ENCODE data around the gene SIRPG. TPM values are rescaled to one million over a fixed set of nuclear protein-coding genes. Genes with fewer than 3 reads are reported as not detected.

Gene SIRPG
- polyA plus RNA-seq, 2 donors, result 0.62 to 0.79 TPM

DNA sequence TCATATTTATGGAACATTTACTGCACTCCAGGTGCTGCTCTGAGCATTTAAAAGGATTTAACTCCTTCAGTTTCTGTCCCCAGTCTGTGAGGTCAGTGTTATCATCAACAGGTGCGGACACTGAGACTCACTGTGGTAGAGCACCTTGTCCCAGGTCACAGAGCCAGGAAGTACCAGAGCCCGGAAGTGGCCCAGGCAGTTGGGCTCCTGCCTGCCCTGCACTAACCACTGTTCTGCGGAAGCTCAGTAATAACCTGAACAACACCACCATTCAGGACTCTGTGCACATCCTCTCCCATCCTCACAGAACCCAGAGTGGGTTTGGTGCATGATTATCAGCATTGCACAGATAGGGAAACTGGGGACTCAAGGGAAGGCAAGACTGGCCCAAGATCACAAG lies 16.8 kb upstream of the SIRPG start:
- 80 to 81% methylated on average over 3 of the region's 3 CpGs for WGBS, 2 donors
- Histone ChIP-seq H3K27me3 (ENCODE audit: control insufficient read depth in 1 of 2, insufficient read depth in 2 of 2, low read length in 2 of 2) (peaks cover 0 to 3% of the 10 kb centered on the region in 2 donors), H3K36me3 (ENCODE audit: control insufficient read depth in 2 of 2, insufficient read depth in 2 of 2, low read length in 1 of 2) (no peaks in the 10 kb centered on the region), H3K4me3 (ENCODE audit: low read depth in 1 of 2, low read length in 2 of 2) (no peak overlapping the region), H3K9me3 (ENCODE audit: control insufficient read depth in 2 of 2, insufficient read depth in 1 of 2, low read depth in 1 of 2, low read length in 1 of 2) (no peaks in the 10 kb centered on the region), H3K4me1 (ENCODE audit: control insufficient read depth in 2 of 2, insufficient read depth in 2 of 2, low read length in 1 of 2) (no peaks in the 10 kb centered on the region), H3K27ac (ENCODE audit: low read depth in 2 of 2, low read length in 1 of 2) (no peak overlapping the region)

DNA sequence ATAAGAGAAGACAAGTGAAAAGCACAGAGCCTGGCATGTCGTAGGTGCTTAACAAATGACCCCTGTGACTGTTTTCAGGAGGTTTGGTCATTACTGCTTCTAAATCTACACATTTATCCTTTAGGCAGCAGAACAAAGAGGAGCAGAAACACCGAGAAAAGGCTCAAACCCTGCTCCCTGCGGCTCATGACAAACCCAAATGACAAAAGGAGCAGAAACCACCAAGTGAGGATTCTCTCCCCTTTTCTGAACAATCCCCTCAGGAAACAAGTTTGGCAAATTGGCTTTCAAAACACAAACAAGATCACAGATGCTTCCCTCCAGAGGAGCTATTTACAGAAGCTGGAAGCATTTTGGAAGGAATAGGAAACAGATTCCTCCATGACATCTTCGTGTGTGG lies 15.8 kb upstream of the SIRPG start:
- WGBS, 2 donors, result 51 to 52% methylated on average over 4 of the region's 4 CpGs
- Histone ChIP-seq H3K4me1 (ENCODE audit: control insufficient read depth in 2 of 2, insufficient read depth in 2 of 2, low read length in 1 of 2) (no peaks in the 10 kb centered on the region), H3K27me3 (ENCODE audit: control insufficient read depth in 1 of 2, insufficient read depth in 2 of 2, low read length in 2 of 2) (peaks cover 0 to 3% of the 10 kb centered on the region in 2 donors), H3K9me3 (ENCODE audit: control insufficient read depth in 2 of 2, insufficient read depth in 1 of 2, low read depth in 1 of 2, low read length in 1 of 2) (no peaks in the 10 kb centered on the region), H3K4me3 (ENCODE audit: low read depth in 1 of 2, low read length in 2 of 2) (no peak overlapping the region), H3K27ac (ENCODE audit: low read depth in 2 of 2, low read length in 1 of 2) (no peak overlapping the region), H3K36me3 (ENCODE audit: control insufficient read depth in 2 of 2, insufficient read depth in 2 of 2, low read length in 1 of 2) (no peaks in the 10 kb centered on the region)

DNA sequence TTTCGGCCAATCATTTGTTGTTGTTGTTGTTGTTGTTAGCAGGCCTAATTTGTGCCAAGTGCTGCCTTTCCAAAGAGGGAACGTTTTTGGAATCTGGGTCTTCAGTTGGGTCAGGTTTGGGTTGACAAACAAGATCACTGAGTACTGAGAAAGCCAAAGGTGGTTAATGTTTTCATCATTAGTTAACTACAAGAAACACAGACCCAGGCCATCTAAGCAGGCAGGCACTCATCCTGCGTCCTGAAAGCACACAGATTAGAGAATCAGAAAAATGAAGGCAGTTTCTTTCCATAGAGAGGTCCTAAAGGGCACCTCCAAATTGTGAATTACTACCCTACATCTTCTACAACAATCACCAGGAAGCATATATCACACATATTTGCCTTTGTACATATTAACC lies 15.1 kb upstream of the SIRPG start:
- no peaks in the 10 kb centered on the region for H3K36me3 ChIP-seq (ENCODE audit: control insufficient read depth in 2 of 2, insufficient read depth in 2 of 2, low read length in 1 of 2)
- H3K9me3 ChIP-seq (ENCODE audit: control insufficient read depth in 2 of 2, insufficient read depth in 1 of 2, low read depth in 1 of 2, low read length in 1 of 2), result no peaks in the 10 kb centered on the region
- no peaks in the 10 kb centered on the region for H3K4me1 ChIP-seq (ENCODE audit: control insufficient read depth in 2 of 2, insufficient read depth in 2 of 2, low read length in 1 of 2)
- no peak overlapping the region for H3K27ac ChIP-seq (ENCODE audit: low read depth in 2 of 2, low read length in 1 of 2)
- H3K4me3 ChIP-seq (ENCODE audit: low read depth in 1 of 2, low read length in 2 of 2), result no peak overlapping the region
- H3K27me3 ChIP-seq (ENCODE audit: control insufficient read depth in 1 of 2, insufficient read depth in 2 of 2, low read length in 2 of 2), result peaks cover 0 to 3% of the 10 kb centered on the region in 2 donors
- WGBS, 2 donors, result 71 to 75% methylated on average over 3 of the region's 3 CpGs

DNA sequence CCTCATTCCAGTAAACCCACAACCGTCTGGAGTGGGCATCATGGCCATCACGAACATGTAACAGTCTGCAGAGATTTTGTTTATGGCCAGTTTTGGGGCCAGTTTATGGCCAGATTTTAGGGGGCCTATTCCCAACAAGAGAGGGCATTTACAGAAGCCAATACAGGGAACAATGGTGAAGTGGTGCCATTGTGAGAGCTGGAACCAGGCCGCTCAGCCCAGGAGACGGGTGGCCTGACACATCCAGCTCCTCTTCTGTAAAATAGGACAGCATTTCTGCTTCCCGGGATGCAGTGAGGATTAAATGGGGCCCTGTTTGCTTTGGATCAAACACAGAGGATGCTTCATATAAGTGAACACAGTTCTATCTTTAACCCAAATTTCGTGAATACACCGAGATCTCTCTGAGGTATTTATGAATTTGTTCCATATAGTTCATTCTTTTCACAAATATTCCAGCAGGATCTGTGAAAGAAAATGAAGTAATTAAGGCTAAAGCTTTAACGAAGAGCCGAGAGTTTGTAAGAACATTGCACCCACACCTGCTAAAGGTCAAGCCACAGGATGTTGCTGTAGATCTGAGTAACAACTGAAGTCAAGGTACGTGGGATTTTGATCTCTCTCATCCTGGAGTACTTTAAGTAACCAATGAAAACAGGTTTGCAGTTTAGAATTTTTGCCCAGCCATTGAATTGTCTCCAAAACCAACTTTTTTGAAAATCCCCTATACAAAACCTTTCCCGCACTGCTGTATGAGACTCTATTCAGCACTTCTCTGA lies 14.5 kb upstream of the SIRPG start:
- no peaks in the 10 kb centered on the region for H3K36me3 ChIP-seq (ENCODE audit: control insufficient read depth in 2 of 2, insufficient read depth in 2 of 2, low read length in 1 of 2)
- no peaks in the 10 kb centered on the region for H3K9me3 ChIP-seq (ENCODE audit: control insufficient read depth in 2 of 2, insufficient read depth in 1 of 2, low read depth in 1 of 2, low read length in 1 of 2)
- no peak overlapping the region for H3K4me3 ChIP-seq (ENCODE audit: low read depth in 1 of 2, low read length in 2 of 2)
- no peak overlapping the region for H3K27ac ChIP-seq (ENCODE audit: low read depth in 2 of 2, low read length in 1 of 2)
- no peaks in the 10 kb centered on the region for H3K4me1 ChIP-seq (ENCODE audit: control insufficient read depth in 2 of 2, insufficient read depth in 2 of 2, low read length in 1 of 2)
- no peaks in the 10 kb centered on the region for H3K27me3 ChIP-seq (ENCODE audit: control insufficient read depth in 1 of 2, insufficient read depth in 2 of 2, low read length in 2 of 2)
- 74 to 77% methylated on average over 11 of the region's 11 CpGs for WGBS, 2 donors

DNA sequence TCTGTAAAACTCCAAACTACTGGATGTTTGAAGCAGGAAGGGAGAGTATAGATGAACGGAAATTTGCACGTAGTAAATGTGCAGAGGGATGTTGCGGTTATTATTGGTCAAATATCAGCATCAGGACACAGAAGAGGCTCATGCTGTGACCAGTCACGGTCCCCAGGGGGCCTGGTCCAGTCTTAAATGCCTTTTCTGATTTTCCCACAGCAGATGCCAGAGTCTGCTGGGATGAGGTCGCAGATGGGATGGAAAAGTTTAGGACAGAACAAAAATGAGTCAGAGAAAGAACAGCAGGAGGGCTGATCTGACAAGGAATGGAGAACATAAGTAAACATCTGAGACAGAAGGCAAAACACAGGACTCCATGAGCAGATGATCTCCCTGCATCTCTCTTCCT lies 11.7 kb upstream of the SIRPG start:
- WGBS, 2 donors, result 78 to 79% methylated on average over 5 of the region's 5 CpGs
- Histone ChIP-seq H3K4me1 (ENCODE audit: control insufficient read depth in 2 of 2, insufficient read depth in 2 of 2, low read length in 1 of 2) (no peaks in the 10 kb centered on the region), H3K27ac (ENCODE audit: low read depth in 2 of 2, low read length in 1 of 2) (no peak overlapping the region), H3K4me3 (ENCODE audit: low read depth in 1 of 2, low read length in 2 of 2) (no peak overlapping the region), H3K36me3 (ENCODE audit: control insufficient read depth in 2 of 2, insufficient read depth in 2 of 2, low read length in 1 of 2) (no peaks in the 10 kb centered on the region), H3K9me3 (ENCODE audit: control insufficient read depth in 2 of 2, insufficient read depth in 1 of 2, low read depth in 1 of 2, low read length in 1 of 2) (no peaks in the 10 kb centered on the region), H3K27me3 (ENCODE audit: control insufficient read depth in 1 of 2, insufficient read depth in 2 of 2, low read length in 2 of 2) (no peaks in the 10 kb centered on the region)

DNA sequence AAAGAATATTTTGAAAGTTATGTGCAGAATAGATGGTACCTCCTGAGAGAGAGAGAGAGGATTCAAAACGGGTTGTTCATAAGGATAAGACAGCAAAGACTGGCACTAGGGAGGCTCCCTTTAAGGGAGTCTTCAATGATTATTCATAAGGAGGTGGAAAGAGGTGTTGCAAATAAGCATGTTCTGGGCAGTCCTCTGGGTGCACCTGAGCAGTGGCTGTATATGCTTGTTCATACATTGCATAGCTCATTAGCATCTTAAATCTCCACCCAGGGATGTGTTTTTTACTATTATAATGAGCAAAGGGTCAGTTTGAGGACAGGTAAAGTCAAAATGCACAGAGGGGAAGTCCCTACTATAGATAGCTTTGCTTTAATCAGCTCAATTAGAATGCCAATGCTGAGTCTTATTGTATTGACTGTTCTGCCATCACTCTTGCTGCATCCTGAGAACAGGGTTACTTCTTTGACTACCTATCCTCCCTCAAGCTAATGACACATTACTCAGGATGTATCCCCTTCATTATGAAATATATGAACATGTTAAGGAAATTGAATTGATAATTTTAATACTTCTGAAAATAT lies 10.0 kb upstream of the SIRPG start:
- WGBS, 2 donors, result 54 to 56% methylated on average over 1 of the region's 1 CpG
- H3K4me3 ChIP-seq (ENCODE audit: low read depth in 1 of 2, low read length in 2 of 2), result no peak overlapping the region
- H3K27ac ChIP-seq (ENCODE audit: low read depth in 2 of 2, low read length in 1 of 2), result no peak overlapping the region

DNA sequence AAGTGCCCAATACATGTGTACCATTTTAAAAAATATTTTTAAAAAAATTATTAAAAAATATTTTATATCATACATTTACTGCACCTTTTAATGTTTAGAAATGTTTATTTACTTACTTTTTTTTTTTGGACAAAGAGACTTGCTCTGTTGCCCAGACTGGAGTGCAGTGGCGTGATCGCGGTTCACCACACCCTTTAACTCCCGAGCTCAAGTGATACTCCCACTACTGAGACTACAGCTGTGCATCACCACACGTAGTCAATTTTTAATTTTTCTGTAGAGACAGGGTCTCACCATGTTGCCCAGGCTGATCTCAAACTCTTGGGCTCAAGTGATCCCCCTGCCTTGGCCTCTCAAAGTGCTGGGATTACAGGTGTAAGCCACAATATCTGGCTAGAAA lies 9.2 kb upstream of the SIRPG start:
- H3K4me3 ChIP-seq (ENCODE audit: low read depth in 1 of 2, low read length in 2 of 2), result no peak overlapping the region
- no peak overlapping the region for H3K27ac ChIP-seq (ENCODE audit: low read depth in 2 of 2, low read length in 1 of 2)
- 57 to 59% methylated on average over 5 of the region's 5 CpGs for WGBS, 2 donors
- no peaks in the 10 kb centered on the region for H3K36me3 ChIP-seq (ENCODE audit: control insufficient read depth in 2 of 2, insufficient read depth in 2 of 2, low read length in 1 of 2)
- no peaks in the 10 kb centered on the region for H3K9me3 ChIP-seq (ENCODE audit: control insufficient read depth in 2 of 2, insufficient read depth in 1 of 2, low read depth in 1 of 2, low read length in 1 of 2)
- no peaks in the 10 kb centered on the region for H3K27me3 ChIP-seq (ENCODE audit: control insufficient read depth in 1 of 2, insufficient read depth in 2 of 2, low read length in 2 of 2)
- no peaks in the 10 kb centered on the region for H3K4me1 ChIP-seq (ENCODE audit: control insufficient read depth in 2 of 2, insufficient read depth in 2 of 2, low read length in 1 of 2)

More for the DNA sequence above, 10.0 kb upstream of the SIRPG start:
- H3K9me3 ChIP-seq (ENCODE audit: control insufficient read depth in 2 of 2, insufficient read depth in 1 of 2, low read depth in 1 of 2, low read length in 1 of 2), result no peaks in the 10 kb centered on the region
- no peaks in the 10 kb centered on the region for H3K27me3 ChIP-seq (ENCODE audit: control insufficient read depth in 1 of 2, insufficient read depth in 2 of 2, low read length in 2 of 2)
- H3K36me3 ChIP-seq (ENCODE audit: control insufficient read depth in 2 of 2, insufficient read depth in 2 of 2, low read length in 1 of 2), result no peaks in the 10 kb centered on the region
- H3K4me1 ChIP-seq (ENCODE audit: control insufficient read depth in 2 of 2, insufficient read depth in 2 of 2, low read length in 1 of 2), result no peaks in the 10 kb centered on the region

DNA sequence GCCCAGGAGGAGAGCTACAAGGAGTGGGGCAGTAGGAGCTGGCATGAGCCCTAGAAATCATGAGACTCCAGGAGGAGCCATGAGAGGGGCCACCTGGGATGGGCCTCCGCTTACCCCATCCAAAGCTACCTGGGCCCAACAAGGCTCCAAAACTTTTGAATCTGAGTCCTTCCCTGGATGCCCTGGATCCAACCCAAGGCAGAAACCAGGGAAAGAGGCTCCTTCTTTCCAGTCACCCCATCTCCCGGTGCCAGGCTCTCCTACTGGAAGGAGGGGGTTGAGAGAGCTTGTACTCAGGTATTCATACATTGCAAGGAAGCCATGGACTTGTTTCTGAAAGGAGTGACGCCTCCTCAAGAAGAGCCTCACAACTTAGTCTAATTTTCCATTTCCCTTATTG lies 7.8 kb upstream of the SIRPG start:
- H3K4me1 ChIP-seq (ENCODE audit: control insufficient read depth in 2 of 2, insufficient read depth in 2 of 2, low read length in 1 of 2), result no peaks in the 10 kb centered on the region
- H3K4me3 ChIP-seq (ENCODE audit: low read depth in 1 of 2, low read length in 2 of 2), result no peak overlapping the region
- WGBS, 2 donors, result 83 to 88% methylated on average over 3 of the region's 3 CpGs
- H3K27me3 ChIP-seq (ENCODE audit: control insufficient read depth in 1 of 2, insufficient read depth in 2 of 2, low read length in 2 of 2), result no peaks in the 10 kb centered on the region
- H3K27ac ChIP-seq (ENCODE audit: low read depth in 2 of 2, low read length in 1 of 2), result no peak overlapping the region
- no peaks in the 10 kb centered on the region for H3K36me3 ChIP-seq (ENCODE audit: control insufficient read depth in 2 of 2, insufficient read depth in 2 of 2, low read length in 1 of 2)
- H3K9me3 ChIP-seq (ENCODE audit: control insufficient read depth in 2 of 2, insufficient read depth in 1 of 2, low read depth in 1 of 2, low read length in 1 of 2), result no peaks in the 10 kb centered on the region

DNA sequence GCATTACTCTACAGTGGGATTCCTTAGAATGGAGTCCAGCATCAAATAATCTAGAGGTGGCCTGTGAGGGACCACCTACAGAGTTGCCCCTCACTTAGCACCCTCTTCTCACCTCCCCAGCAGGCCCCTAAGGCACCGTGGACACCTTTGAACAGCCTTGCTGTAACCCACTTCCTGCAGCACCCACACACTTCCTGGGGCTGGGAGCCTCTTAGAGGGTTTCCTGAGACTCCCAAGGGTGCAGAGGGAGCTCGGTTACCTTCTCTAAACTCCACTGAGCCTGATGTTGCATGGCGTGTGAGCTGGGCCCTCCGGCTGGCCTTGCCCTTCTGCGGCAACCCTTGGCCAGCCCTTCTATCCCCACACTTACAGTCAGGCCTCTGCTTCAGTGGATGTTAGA lies 7.3 kb upstream of the SIRPG start:
- no peaks in the 10 kb centered on the region for H3K9me3 ChIP-seq (ENCODE audit: control insufficient read depth in 2 of 2, insufficient read depth in 1 of 2, low read depth in 1 of 2, low read length in 1 of 2)
- WGBS, 2 donors, result 61 to 72% methylated on average over 5 of the region's 5 CpGs
- no peaks in the 10 kb centered on the region for H3K27me3 ChIP-seq (ENCODE audit: control insufficient read depth in 1 of 2, insufficient read depth in 2 of 2, low read length in 2 of 2)
- H3K4me3 ChIP-seq (ENCODE audit: low read depth in 1 of 2, low read length in 2 of 2), result no peak overlapping the region
- H3K27ac ChIP-seq (ENCODE audit: low read depth in 2 of 2, low read length in 1 of 2), result no peak overlapping the region
- H3K4me1 ChIP-seq (ENCODE audit: control insufficient read depth in 2 of 2, insufficient read depth in 2 of 2, low read length in 1 of 2), result no peaks in the 10 kb centered on the region
- no peaks in the 10 kb centered on the region for H3K36me3 ChIP-seq (ENCODE audit: control insufficient read depth in 2 of 2, insufficient read depth in 2 of 2, low read length in 1 of 2)

DNA sequence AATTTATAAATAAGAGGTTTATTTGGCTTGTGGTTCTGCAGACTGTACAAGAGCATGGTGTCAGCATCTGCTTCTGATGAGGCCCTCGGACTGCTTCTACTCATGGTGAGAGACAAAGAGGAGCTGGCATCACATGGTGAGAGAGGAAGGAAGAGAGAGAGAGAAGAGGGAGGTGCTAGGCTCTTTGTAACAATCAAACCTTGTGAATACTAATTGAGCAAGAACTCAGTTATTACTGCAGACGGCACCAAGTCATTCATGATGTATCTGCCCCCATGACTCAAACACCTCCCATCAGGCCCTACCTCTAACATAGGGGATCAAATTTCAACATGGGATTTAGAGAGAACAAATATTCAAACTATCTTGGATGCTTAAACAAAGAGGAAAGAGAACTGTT lies 6.3 kb upstream of the SIRPG start:
- Histone ChIP-seq H3K4me3 (ENCODE audit: low read depth in 1 of 2, low read length in 2 of 2) (no peak overlapping the region), H3K27ac (ENCODE audit: low read depth in 2 of 2, low read length in 1 of 2) (no peak overlapping the region), H3K9me3 (ENCODE audit: control insufficient read depth in 2 of 2, insufficient read depth in 1 of 2, low read depth in 1 of 2, low read length in 1 of 2) (no peaks in the 10 kb centered on the region), H3K27me3 (ENCODE audit: control insufficient read depth in 1 of 2, insufficient read depth in 2 of 2, low read length in 2 of 2) (no peaks in the 10 kb centered on the region), H3K4me1 (ENCODE audit: control insufficient read depth in 2 of 2, insufficient read depth in 2 of 2, low read length in 1 of 2) (no peaks in the 10 kb centered on the region), H3K36me3 (ENCODE audit: control insufficient read depth in 2 of 2, insufficient read depth in 2 of 2, low read length in 1 of 2) (no peaks in the 10 kb centered on the region)
- 46 to 53% methylated on average over 2 of the region's 2 CpGs for WGBS, 2 donors
